Left ventricle myocardium inferior (tissue), 1 donor: Measurements from ENCODE around the gene SELPLG. TPM values are rescaled to one million over a fixed set of nuclear protein-coding genes. Genes with fewer than 3 reads are reported as not detected.
A peak's percentile ranks its signal among the peaks of the same experiment; 100 is the strongest.

Experiments
- DNase-seq: peaks from one replicate; pipeline ENCODE4 v3.0.0-alpha.2; 2020
- H3K27ac ChIP-seq: fragments of 200-600 bp; replicated peaks from 2 replicates; pipeline ENCODE4 v1.8.0; 2021
- H3K27me3 ChIP-seq: fragments of 200-600 bp; 2 replicates; pipeline ENCODE4 v1.8.0; 2021; ENCODE audit warnings: low read depth
- H3K36me3 ChIP-seq: fragments of 200-600 bp; 2 replicates; pipeline ENCODE4 v1.8.0; 2021
- H3K4me1 ChIP-seq: fragments of 200-600 bp; 2 replicates; pipeline ENCODE4 v1.8.0; 2021
- H3K4me3 ChIP-seq: fragments of 200-600 bp; 2 replicates; pipeline ENCODE4 v1.8.0; 2021; ENCODE audit warnings: mild to moderate bottlenecking, moderate library complexity
- H3K9me3 ChIP-seq: fragments of 200-600 bp; replicated peaks from 2 replicates; pipeline ENCODE4 v1.8.0; 2021
- intact Hi-C: fragments of 100-400 bp; cut with micrococcal nuclease; formaldehyde crosslinking; loops from one replicate; pipeline ENCODE4 v1.11.0; 2022
- total RNA-seq: library from RNA; stranded (reverse); fragmentation: NEBNext Ultra II Directional; extraction: Animal tissue kit (Norgen Biotek cat#: 25700); gene quantifications from one replicate; pipeline ENCODE4 v1.2.1, GENCODE V29; 2021
- TF ChIP-seq, protein P1 (sequence below): fragments of 200-600 bp; IDR thresholded peaks from 2 replicates; pipeline ENCODE4 v1.8.0; 2021; ENCODE audit warnings: antibody characterized with exemption, mild to moderate bottlenecking, borderline replicate concordance
- donor health status: DM: no; HTN: yes; CAD: no; lungs with severe emphysema.

Gene SELPLG
- total RNA-seq, 1 donor from 2014 or later = 3.4 TPM

- no peak for DNase-seq
- intact Hi-C loops = no loop called here
- Histone ChIP-seq H3K4me3 (no peak overlapping the region), H3K36me3 (peaks cover under 1% of the 10 kb centered on the region), H3K4me1 (peaks cover 72% of the 10 kb centered on the region), H3K27me3 (no peaks in the 10 kb centered on the region), H3K27ac (peak overlapping the region; percentile 66), H3K9me3 (no peaks in the 10 kb centered on the region)
- TF ChIP-seq, protein P1, sequence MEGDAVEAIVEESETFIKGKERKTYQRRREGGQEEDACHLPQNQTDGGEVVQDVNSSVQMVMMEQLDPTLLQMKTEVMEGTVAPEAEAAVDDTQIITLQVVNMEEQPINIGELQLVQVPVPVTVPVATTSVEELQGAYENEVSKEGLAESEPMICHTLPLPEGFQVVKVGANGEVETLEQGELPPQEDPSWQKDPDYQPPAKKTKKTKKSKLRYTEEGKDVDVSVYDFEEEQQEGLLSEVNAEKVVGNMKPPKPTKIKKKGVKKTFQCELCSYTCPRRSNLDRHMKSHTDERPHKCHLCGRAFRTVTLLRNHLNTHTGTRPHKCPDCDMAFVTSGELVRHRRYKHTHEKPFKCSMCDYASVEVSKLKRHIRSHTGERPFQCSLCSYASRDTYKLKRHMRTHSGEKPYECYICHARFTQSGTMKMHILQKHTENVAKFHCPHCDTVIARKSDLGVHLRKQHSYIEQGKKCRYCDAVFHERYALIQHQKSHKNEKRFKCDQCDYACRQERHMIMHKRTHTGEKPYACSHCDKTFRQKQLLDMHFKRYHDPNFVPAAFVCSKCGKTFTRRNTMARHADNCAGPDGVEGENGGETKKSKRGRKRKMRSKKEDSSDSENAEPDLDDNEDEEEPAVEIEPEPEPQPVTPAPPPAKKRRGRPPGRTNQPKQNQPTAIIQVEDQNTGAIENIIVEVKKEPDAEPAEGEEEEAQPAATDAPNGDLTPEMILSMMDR = no peak
These were observed 5.5 kb upstream of the SELPLG start for GRCh38 chr12:108638997-108639822.

DNA sequence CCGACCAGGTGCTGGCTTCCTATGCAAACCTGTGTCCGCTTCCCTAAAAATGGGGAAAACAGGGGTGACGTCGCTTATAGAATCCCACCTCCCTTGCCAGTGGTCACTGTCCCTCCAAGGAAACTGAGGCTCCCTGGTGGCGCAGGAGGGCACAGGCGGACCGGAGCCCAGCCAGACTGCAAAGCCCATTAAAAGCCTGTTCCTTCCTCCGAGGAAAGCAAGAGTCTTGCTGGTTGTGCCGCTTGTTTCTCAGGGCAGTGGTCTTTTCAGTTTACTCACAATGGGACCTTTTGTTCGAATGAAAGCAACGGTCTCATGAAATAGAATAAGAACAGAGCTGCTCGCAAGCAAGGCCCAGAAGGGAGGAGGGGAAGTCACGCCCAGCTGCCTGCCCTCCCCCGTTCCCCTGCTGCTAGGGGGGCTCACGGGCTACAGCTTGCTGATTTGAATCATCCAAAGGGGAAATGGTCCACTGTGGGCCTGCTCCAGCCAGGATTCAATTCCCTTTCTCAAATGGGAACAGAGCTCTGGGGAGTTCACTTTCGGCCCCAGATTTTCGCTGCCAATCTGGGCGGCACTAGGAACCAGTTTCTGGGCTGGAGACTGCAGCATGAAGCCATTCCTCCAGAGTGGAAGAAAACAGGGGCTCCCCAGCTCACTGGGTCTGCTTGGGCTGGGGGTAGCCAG is 4.6 kb upstream of the SELPLG start:
- peak overlapping the region; percentile 40 for H3K4me3 ChIP-seq
- TF ChIP-seq, protein P1 = no peak
- DNase-seq = no peak
- H3K27ac ChIP-seq = peak overlapping the region; percentile 66
- no peaks in the 10 kb centered on the region for H3K9me3 ChIP-seq
- intact Hi-C loops = no loop called here
- peaks cover 63% of the 10 kb centered on the region for H3K4me1 ChIP-seq
- H3K27me3 ChIP-seq = no peaks in the 10 kb centered on the region
- no peaks in the 10 kb centered on the region for H3K36me3 ChIP-seq

GRCh38 chr12:108637222-108637971 is 3.7 kb upstream of the SELPLG start:
- peaks cover 54% of the 10 kb centered on the region for H3K4me1 ChIP-seq
- H3K27ac ChIP-seq = peak overlapping the region; percentile 66
- TF ChIP-seq, protein P1 = no peak

DNA sequence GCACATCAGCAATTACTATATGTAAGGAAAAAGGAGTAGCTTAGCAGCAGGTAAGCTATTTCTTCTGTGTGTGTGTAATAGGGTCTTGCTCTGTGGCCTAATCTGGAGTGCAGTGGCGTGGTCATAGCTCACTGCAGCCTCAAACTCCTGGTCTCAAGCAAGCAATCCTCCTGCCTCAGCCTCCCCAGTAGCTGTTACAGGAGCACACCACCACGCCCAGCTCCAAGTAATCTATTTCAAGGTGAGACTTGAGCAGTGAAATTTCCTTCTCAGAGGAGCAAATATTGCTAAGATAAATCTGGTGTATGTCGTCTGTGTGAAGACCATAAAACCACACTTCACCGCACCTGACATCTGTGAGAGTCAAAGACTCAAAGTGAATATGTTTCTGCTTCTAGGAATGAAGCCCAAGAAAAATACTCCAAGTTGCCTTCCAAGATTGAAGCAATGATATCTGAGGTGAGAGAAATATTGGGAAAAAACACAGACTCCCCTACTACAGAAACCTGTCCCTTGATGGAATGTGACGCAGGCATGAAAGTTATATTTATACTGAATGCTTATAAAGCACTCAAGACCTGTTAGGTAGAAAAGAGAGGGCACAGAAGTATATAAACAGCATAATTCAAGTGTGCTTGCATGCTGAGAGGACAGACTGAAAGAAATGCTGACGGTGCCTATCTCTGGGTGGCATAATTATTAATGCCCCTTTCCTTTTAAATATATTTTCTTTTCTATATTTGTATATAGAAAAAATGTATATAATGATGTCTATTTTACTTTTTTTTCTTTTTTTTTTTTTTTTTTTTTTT is 2.5 kb upstream of the SELPLG start:
- Histone ChIP-seq H3K27ac (no peak overlapping the region), H3K27me3 (no peaks in the 10 kb centered on the region), H3K9me3 (no peaks in the 10 kb centered on the region), H3K36me3 (no peaks in the 10 kb centered on the region), H3K4me3 (no peak overlapping the region), H3K4me1 (peaks cover 42% of the 10 kb centered on the region)
- DNase-seq = no peak
- TF ChIP-seq, protein P1 = no peak
- intact Hi-C loops = no loop called here

More at GRCh38 chr12:108637222-108637971, 3.7 kb upstream of the SELPLG start:
- Histone ChIP-seq H3K4me3 (no peak overlapping the region), H3K36me3 (no peaks in the 10 kb centered on the region), H3K27me3 (no peaks in the 10 kb centered on the region), H3K9me3 (no peaks in the 10 kb centered on the region)
- no peak for DNase-seq
- intact Hi-C loops = no loop called here
